HG02973 (cell line): Measurements from ENCODE around the gene CD24.
"Not testable (repeated sequence)": the region's sequence is repeated elsewhere in the genome, so short reads cannot be mapped to it uniquely, and the experiment has no call there.

ENCODE experiments used
- ATAC-seq: cut with Tn5 transposase; IDR thresholded peaks from one replicate; pipeline ENCODE4 v1.9.1; 2021; ENCODE audit warnings: moderate library complexity; ENCODE audit not compliant: unreplicated experiment

CD24 gene, protein sequence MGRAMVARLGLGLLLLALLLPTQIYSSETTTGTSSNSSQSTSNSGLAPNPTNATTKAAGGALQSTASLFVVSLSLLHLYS

GRCh38 chr6:106974336-106974998, at the start of gene CD24:
CD24 (minus strand) TSS chr6:106974729; CDS start chr6:106974646, 83 bp downstream.
- no peak for ATAC-seq

DNA sequence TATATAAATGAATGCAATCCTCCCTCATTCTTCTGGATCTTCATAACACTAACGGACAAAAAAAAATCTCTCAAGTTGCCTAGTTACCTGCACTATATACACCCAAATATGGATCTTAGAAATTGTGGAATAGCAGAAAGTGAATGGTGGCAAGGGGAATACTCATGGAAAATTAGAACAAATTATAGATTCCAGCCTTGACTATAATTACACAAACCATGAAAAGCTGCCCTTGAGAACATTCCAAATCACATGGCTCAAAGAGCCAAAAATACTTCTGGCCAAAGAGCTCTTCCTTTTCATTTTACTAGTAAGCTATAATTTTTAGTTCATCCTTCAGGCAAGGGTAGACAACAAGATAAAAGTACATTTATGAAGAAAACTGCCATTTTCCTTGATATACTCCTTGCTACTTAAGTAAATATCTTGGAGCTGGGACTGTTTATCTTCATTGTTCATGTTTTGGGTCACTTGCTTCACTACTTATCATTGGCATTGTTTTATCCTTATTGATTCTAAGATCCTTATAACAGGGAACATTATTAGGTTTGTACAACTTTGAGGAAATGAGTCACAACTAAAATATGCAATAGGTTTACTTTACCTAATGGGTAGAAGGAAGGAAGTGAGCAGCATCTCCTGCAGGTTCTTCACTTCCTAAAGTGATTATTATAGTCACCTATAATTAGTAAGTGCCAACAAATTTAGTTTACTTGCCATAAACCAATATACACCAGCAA, 47.1 kb upstream of the CD24 start:
- no peak for ATAC-seq

DNA sequence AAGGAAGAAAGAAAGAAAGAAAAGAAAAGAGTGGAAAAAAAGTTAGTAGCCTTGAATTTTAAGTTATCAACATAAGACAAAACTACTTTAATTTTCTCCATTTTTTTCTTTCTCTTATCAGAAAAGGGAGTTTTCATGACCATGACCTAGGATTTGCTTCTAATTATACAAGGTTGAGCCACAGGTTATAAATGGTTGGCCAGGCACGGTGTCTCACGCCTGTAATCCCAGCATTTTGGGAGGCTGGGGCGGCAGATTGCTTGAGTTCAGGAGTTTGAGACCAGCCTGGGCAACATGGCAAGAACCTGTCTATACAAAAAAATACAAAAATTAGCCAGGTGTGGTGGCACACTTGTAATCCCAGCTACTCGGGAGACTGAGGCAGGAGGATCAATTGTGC, 45.7 kb upstream of the CD24 start:
- no peak for ATAC-seq

- ATAC-seq = not testable (repeated sequence)
Observed at GRCh38 chr6:107019628-107020027, 45.1 kb upstream of the CD24 start.

DNA sequence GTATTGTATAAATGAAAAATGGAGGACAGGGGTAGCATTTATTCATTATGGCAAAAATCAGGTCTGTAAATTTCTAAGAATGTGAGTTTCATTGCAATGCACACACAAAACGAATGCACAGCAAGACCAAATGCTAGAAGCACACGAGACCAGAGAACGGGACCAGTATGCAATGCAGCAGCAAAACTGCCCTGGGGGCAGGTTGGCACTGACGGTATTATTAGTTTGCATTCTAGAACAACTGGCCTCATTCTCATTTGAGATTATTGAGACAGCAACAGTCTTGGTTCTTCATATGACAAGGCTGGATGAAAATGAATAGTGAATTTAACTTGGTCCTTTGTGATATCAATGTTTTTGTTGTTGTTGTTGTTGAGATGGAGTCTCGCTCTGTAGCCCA, 44.5 kb upstream of the CD24 start:
- ATAC-seq = no peak

- no peak for ATAC-seq
Observed at GRCh38 chr6:107009499-107009898, 35.0 kb upstream of the CD24 start.

GRCh38 chr6:106997392-106998158, 23.0 kb upstream of the CD24 start:
- no peak for ATAC-seq

GRCh38 chr6:106995640-106996039, 21.1 kb upstream of the CD24 start:
- ATAC-seq = no peak

GRCh38 chr6:106989737-106990136, 15.2 kb upstream of the CD24 start:
- ATAC-seq = not testable (repeated sequence)

GRCh38 chr6:106988664-106989063, 14.1 kb upstream of the CD24 start:
- ATAC-seq = no peak

DNA sequence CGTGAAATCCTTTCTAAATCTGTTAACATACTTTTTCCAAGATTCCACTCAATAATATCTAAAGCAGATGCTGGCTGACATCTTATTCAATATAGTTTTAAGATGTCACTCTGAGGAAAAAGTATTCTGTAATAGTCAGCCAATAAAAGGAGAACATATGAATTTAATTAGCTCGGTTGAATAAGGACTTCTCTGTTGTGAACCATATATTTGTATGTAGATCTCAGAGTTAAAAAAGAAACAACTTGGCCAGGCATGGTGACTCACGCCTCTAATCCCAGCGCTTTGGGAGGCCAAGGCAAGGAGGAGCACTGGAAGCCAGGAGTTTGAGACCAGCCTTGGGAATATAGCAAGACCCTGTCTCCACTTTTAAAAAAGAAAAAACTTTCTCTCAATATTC, 7.4 kb upstream of the CD24 start:
- no peak for ATAC-seq

- no peak for ATAC-seq
Observed at GRCh38 chr6:106980926-106981325, 6.4 kb upstream of the CD24 start.

DNA sequence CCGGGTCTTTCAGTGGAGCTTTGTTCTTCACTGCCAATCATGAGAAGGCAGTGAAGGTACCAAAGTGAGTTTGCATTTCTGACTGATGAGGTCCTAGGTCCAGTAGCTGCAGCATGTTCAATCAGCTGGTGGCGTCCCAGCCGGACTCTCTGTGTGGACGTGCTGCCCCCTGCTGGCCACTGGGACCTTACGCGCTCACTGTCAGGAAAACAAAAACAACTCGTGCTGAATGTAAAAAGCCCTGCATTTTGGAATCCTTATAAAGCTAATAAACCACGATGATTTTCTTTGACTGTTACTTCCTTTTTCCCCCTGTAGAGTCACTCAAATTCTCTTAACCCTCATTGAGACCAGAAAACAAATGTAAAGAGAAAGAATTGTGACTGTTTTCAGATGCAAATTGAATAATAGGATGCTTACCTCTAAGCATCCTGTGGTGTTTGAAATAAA, 4.9 kb upstream of the CD24 start:
- ATAC-seq = no peak

DNA sequence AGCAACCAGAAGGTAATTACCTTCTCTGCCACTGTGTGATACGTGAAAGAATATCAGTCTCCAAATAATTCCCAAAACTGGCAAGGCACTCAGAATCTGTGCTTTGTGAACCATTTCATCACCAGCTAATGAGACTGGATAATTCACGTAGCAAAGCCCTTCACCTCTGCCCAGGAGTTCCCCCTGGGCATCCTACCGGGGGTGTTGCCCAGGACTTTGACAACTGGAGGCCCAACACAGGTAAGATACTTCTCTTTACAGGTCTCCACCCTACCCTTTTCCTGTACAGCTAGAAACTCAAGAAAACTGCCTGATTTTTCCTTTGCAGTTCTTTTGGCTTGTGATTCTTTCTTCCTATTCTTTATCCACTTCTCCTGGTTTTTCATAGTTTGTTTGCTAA, 2.7 kb upstream of the CD24 start:
- ATAC-seq = no peak

GRCh38 chr6:106976270-106976669, 1.7 kb upstream of the CD24 start:
- ATAC-seq = no peak

GRCh38 chr6:106975738-106976064, 1.2 kb upstream of the CD24 start:
- no peak for ATAC-seq

DNA sequence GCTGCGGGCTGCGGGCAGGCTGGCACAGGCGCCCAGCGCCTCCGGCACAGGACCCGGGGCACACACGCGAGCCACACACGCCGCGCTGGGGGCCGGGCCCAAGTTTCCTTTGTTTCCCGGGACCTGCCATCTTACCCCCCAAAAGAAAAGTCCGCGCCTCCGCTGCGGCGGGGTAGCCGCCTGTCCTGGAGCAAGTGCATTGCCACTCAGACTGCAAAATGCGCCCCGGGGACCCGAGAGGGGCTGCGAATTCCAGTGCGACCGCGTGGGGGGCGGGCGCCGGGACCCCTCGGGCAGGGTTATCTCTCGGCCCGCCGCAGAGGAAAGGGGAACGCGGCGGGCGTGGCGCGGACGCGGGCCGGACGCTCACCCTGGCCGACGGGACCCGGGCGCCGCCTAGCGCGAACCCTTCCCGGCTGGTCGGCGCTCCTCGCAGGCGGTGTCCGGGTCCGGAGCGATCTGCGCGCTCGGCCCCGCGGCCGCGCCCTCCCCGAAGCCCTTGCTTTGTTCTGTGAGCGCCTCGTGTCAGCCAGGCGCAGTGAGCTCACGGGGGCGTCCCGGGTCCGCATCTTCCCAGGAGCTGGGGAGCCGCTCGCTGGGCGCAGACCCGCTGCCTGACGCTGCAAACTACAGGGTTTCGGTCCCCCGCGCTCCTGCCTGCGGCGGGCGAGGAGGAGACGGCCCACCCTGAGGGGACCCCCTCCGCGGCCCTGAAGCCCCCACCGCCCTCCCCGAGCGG, 639 bp upstream of the CD24 start:
- ATAC-seq = no peak

DNA sequence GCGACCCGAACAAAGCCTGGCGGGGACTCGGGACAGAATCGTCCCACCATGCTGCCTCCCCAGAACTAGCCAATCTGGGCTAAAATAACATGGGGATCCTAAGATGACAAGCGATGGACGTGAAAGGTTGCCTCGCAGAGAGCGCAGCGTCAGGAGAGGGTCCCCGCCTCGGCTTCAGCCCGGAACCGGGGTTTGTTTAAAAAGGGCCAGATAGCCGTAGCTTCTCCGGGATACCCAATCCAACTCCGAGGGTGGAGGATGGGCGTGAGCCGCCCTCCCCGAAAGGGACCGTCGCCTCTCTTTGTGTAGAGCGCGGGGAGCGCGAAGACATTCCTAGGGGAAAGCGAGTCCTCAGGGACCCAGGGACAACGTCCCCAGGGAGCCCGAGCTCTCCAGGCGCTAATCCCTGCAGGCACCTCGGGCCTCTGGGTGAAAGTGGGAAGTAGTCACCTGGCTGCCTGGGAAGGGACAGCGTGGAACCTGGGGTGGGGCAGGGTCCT, 643 bp downstream of the CD24 start:
- ATAC-seq = no peak

GRCh38 chr6:106973018-106973835, 1.3 kb downstream of the CD24 start:
- ATAC-seq = no peak

DNA sequence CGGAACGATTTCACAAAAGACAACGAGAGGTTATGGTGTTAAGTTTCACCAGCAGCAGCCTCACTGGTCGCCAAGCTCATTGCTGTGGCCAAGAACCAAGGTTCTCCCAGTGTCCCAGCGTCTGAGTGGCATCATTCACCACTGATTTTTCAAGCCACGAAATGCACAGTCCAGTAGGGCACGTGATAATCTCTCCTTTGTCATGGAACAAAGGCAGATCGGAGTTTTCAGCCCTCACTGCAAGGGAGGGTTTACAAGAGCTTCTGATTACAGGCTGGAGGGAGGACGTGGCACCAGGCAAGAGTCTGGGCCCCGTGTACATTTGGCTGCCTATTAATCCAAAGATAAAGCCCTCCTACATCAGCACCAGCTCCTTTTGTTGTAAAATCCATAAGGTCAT, 2.0 kb downstream of the CD24 start:
- ATAC-seq = no peak
